ENCODE data around the gene HOXC12. TPM values are rescaled to one million over a fixed set of nuclear protein-coding genes. Genes with fewer than 3 reads are reported as not detected.

Gene HOXC12
- total RNA-seq, 1 experiment from 2014 or later: not detected

DNA sequence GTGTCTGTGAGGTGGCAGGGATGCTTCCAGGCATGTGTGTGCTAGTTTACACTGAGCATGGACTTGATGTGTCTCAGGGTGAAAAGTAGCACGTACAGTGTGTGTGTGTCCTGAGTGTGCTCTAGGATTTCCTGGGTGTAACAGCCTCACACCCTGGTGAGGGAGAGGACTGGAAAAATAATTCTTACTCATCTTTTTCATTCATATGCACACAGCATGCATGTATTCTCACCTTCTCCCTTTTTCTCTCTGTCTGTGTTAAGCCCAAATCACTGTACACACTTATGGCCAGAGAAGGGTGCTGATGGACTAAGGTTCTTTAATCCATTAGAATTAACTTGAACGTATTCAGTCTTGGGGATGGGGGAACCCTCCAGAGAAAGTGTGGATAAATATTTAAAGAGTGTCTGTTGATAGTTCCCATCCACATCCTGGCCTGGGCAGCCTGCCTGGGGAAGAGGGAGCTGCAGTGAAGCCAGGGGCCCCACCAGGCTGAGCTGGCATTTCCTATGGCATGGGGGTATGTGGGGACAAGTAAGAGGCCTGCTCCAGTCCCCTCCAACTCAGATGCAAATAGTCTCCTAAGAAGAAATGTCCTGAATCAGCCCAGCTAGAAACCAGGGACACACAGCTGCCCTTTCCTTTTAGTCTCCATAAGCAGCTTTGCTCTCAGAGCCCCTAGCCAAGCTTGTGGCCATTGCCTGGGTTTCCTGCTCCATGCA, 53.0 kb downstream of the HOXC12 start:
- peaks cover 20% of the 10 kb centered on the region for H3K4me1 Mint-ChIP-seq (ENCODE audit: low read depth, unreplicated experiment)
- peaks cover 4% of the 10 kb centered on the region for H3K36me3 Mint-ChIP-seq (ENCODE audit: insufficient read depth, unreplicated experiment)
- intact Hi-C loops (cut with micrococcal nuclease; ENCODE audit: unreplicated experiment): loop anchor here (2.0 kb wide), 1 partner anchor 193 kb away; no protein-coding TSS in a partner anchor
- TF ChIP-seq, protein P1, sequence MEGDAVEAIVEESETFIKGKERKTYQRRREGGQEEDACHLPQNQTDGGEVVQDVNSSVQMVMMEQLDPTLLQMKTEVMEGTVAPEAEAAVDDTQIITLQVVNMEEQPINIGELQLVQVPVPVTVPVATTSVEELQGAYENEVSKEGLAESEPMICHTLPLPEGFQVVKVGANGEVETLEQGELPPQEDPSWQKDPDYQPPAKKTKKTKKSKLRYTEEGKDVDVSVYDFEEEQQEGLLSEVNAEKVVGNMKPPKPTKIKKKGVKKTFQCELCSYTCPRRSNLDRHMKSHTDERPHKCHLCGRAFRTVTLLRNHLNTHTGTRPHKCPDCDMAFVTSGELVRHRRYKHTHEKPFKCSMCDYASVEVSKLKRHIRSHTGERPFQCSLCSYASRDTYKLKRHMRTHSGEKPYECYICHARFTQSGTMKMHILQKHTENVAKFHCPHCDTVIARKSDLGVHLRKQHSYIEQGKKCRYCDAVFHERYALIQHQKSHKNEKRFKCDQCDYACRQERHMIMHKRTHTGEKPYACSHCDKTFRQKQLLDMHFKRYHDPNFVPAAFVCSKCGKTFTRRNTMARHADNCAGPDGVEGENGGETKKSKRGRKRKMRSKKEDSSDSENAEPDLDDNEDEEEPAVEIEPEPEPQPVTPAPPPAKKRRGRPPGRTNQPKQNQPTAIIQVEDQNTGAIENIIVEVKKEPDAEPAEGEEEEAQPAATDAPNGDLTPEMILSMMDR (IDR thresholded peaks at IDR 0.05; ENCODE audit: unreplicated experiment): no peak
- no peaks in the 10 kb centered on the region for H3K9me3 Mint-ChIP-seq (ENCODE audit: low read depth, unreplicated experiment)
- CTCF ChIA-PET: interaction anchor here (1.2 to 2.9 kb wide), 5 partner anchors 17 to 201 kb away, joined by 6 to 31 read pairs (median 24); partner anchors contain the start of gene HOXC5
- BruUV-seq (replicated peaks): no TSS peak
- no peak overlapping the region for H3K4me3 Mint-ChIP-seq (ENCODE audit: low read depth, unreplicated experiment)
- H3K27me3 Mint-ChIP-seq (ENCODE audit: unreplicated experiment): peaks cover 100% of the 10 kb centered on the region
- DNase-seq: no peak
- no peak overlapping the region for H3K27ac Mint-ChIP-seq (ENCODE audit: unreplicated experiment)

DNA sequence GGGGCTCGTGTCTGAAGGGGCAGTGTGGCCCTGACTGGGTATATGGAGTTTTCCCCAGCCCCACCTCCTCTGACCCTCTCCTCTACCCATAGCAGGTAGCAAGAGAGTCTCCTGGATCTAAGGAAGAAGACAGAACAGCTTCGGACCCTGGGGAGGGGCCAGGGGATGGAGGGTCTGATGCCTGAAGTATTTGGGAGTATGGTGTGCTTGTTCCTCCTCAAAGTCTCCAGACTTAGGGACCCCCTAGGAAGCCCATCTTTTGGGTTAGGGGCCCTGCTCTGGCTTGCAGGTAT, 53.5 kb downstream of the HOXC12 start:
- no peak for DNase-seq
- no TSS peak for BruUV-seq (replicated peaks)
- Mint-ChIP-seq H3K9me3 (ENCODE audit: low read depth, unreplicated experiment) (no peaks in the 10 kb centered on the region), H3K27me3 (ENCODE audit: unreplicated experiment) (peaks cover 100% of the 10 kb centered on the region), H3K4me3 (ENCODE audit: low read depth, unreplicated experiment) (no peak overlapping the region), H3K27ac (ENCODE audit: unreplicated experiment) (no peak overlapping the region), H3K36me3 (ENCODE audit: insufficient read depth, unreplicated experiment) (peaks cover 4% of the 10 kb centered on the region), H3K4me1 (ENCODE audit: low read depth, unreplicated experiment) (peaks cover 20% of the 10 kb centered on the region)
- CTCF ChIA-PET: interaction anchor here (1.0 to 2.9 kb wide), 7 partner anchors 9 to 203 kb away, joined by 6 to 31 read pairs (median 18); no protein-coding TSS in a partner anchor
- TF ChIP-seq, protein P1 (IDR thresholded peaks at IDR 0.05; ENCODE audit: unreplicated experiment): no peak
- intact Hi-C loops (cut with micrococcal nuclease; ENCODE audit: unreplicated experiment): no loop called here

Small RNA genes lying within 50 kb of the gene (microRNA-seq; reads per million reads assigned to microRNA genes)
- gene MIR196A2: 602 reads per million, percentile 80 among the genes with 10 or more reads in this experiment

Other genes starting within 250 kb of the HOXC12 start
- 42.1 and 44.4 TPM in 2 replicates for gene CALCOCO1, start 227.5 kb upstream of the HOXC12 start, total RNA-seq (2022)
- not detected in 2 replicates for gene CISTR, start 202.9 kb upstream of the HOXC12 start, total RNA-seq (2022)
- not detected in 2 replicates for gene HOXC13, start 16.1 kb upstream of the HOXC12 start, total RNA-seq (2022)
- gene HOXC11, start 18.2 kb downstream of the HOXC12 start, total RNA-seq (2022): not detected in 2 replicates
- gene HOTAIR, start 20.1 kb downstream of the HOXC12 start, total RNA-seq (2022): not detected in 2 replicates
- 0.51 and 0.71 TPM in 2 replicates for gene HOXC10, start 30.2 kb downstream of the HOXC12 start, total RNA-seq (2022)
- gene HOXC9, start 45.3 kb downstream of the HOXC12 start, total RNA-seq (2022): 0.42 and 0.54 TPM in 2 replicates
- 0.24 TPM in 1 of 2 replicates, not detected in the other for gene HOXC8, start 54.1 kb downstream of the HOXC12 start, total RNA-seq (2022)
- gene HOXC6, start 73.5 kb downstream of the HOXC12 start, total RNA-seq (2022): 0.71 and 1.2 TPM in 2 replicates
- gene HOXC5, start 78.1 kb downstream of the HOXC12 start, total RNA-seq (2022): 0.20 TPM in 1 of 2 replicates, not detected in the other
- gene HOXC4, start 98.9 kb downstream of the HOXC12 start, total RNA-seq (2022): 0.44 and 0.57 TPM in 2 replicates
- 66.2 and 69.4 TPM in 2 replicates for gene SMUG1, start 234.1 kb downstream of the HOXC12 start, total RNA-seq (2022)